Muscle of arm (tissue), 12 donors: ENCODE results near the gene COTL1. TPM values are rescaled to one million over a fixed set of nuclear protein-coding genes. Genes with fewer than 3 reads are reported as not detected.

Experiments used
- DNase-seq: peaks from one replicate; pipeline ENCODE4 v3.0.0-alpha.2; 2013
- polyA plus RNA-seq, 12 donors: library from polyadenylated mRNA; unstranded; fragments of 120-200 nt; gene quantifications; one replicate each; pipeline ENCODE4 v1.2.1, GENCODE V29; 2013; ENCODE audit not compliant: insufficient read length in 12 of 12

COTL1 gene
- polyA plus RNA-seq, 12 donors = 17.6 to 72.4 (median 25.3) TPM; not detected in 1

GRCh38 chr16:84557059-84557458 lies 60.8 kb downstream of the COTL1 start:
- DNase-seq = no peak

GRCh38 chr16:84555418-84556196 lies 62.3 kb downstream of the COTL1 start:
- DNase-seq = no peak

DNA sequence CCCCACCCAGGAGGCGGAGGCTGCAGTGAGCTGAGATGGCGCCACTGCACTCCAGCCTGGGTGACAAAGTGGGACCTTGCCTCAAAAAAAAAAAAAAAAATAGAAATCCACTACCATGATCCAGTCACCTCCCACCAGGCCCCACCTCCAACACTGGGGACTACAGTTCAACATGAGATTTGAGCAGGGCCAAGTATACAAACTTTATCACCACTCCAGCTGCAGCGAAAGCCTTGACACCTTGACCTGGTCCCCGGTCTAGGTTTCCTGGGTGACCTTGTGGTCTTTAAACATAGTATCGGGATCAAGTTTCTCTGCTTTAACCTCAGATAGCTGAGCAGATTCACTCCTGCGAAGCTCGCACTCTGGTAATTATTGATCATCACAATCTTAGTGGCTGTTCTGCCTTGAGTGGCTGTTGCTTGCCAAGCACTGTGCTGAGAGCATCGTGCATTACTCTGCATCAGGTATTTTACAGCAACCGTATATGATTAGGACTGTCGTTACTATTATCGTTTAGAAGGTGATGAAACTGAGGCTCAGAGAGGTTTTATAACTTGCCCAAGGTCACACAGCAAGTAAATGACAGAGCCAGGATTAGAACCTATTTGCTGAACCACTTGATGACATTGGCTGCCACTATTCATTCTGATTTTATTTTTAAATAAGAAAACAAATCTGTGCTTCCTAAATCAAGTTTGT lies 63.1 kb downstream of the COTL1 start:
- no peak for DNase-seq

DNA sequence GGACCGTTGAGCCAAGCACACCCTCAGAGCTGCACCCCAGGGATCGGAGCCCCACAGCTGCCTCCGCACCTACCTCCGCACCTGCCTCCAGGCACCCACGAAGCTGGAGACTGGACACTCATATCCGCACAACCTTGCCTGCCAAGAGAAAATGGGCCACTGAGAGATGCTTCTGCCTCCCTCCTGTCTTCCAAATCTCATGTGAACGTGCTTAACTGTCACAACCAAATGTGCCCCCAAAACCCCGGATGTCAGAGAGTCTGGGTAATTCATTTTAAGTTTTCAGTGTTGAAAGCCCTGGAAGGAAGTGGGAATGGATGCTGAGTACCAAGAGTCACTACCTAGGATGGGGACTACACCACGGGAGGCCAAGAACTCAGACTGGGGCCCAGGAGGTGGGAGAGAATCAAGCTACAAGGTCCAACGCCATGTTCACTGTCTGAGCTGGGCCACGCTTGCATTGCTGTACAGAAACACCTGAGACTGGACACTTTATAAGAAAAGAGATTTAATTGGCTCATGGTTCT lies 63.9 kb downstream of the COTL1 start:
- DNase-seq = no peak

DNA sequence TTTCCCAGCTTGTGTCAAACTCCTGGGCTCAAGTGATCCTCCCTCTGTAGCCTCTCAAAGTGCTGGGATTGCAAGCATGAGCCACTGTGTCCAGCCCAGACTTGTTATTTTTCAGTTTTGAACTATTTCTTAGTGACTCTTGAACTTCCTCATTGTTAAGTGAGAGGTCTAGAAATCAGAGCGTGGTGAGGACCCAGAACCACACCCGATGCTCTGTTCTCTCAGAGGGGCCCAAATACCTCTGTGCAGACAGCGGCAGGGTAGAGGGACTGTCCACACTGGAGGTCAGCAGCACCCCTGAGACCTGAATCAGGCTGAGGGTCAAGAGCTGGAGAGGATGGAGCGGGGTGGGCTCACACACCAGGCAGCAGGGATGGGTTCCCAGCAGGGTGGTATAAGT lies 65.7 kb downstream of the COTL1 start:
- no peak for DNase-seq

DNA sequence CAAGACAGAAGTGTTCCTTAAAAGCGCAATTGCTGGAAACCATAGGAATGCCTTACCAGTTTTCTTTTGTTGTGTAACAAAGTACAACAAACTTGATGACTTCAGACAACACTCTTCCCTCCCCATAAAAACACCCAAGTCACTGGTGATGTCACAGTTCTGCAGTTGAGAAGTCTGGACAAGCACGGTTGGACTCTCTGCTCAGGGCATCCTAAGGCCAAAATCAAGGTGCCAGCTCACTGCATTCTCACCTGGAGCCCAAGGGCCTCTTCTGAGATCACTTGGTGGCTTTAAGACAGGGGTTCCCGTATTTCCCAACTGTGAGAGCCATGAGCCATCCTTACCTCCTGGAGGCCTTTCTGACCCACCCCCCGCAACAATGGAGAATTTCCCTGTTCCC lies 67.8 kb downstream of the COTL1 start:
- DNase-seq = no peak

DNA sequence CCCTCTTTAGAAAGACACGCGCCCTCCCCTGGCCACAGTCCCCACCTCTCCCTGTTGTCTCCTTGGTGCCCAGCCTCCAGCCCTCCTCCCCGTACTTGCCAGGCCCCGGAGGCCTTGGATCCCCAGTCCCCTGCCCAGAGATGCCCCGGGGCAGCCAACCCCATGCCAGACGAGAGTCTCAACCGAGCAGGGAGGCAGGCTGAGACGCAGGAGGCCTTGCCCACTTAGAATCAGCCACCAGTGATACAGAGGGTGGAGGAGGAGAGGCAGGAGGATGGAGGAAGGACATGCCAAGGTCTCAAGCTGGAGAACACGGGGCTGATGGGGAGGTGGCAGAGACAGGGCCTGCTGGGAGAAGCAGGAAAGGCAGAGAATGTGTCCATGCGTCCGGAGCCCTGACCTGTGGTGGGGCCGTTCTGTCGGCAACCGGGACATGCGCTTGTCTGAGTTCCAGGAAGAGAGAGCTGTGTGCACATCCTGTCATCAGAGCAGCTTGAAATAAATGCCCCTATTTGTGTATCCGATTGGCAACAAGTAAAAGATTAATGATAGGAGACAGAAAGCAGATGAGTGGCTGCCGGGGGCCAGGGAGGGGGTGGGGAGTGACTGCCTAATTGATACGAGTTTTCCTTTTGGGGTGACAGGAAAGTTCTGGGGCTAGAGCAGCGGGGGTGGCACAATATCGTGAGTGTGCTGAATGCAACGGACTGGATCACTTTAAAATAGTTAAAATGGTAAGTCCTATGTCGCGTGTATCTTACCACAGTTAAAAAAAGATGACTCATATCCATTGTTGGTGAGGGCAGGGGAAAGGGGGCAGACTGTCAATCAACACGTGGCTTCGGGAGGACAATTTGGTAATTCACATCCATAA lies 68.7 kb downstream of the COTL1 start:
- no peak for DNase-seq

DNA sequence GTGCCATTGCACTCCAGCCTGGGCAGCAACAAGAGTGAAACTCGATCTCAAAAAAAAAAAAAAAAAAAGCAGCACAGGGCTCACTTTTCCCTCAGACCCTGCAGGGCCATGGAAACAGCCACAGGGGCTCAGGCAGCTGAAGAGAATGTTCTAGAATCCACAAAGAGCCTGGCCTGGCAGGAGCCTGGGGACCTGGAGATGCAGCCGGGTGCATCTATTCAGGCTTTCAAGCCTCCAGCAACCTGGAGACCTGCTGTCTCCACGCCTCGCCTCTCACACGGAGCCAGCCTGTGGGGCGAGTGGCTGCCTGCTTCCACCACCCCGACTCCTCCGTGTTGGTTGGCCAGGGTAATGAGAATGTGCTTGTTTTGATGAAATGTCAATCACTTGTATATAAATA lies 69.4 kb downstream of the COTL1 start:
- no peak for DNase-seq

DNA sequence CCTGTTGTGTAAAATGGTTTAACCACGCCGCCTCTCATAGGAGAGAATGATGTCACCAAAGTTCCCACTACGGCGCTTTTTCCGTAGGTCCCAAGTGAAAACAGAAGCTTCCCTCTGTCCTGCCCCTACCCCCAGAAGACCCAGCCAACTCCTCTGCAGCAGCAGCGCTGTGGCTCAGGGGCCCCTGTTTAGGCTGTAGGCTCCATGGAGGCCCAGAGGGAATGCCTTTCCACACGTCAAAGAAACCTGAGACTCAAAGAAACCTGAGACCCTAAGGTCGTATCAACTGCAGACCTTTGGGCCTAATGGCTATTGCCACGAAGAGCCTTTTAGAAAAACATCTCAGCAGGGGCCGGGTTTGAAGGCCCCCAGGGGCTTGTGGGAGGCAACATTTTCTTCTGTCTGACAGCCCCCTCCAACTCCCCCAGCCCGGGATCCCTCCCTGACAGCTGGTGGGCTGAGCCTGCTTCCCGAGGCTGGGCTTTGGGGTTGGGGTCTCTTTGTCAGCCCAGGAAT lies 70.3 kb downstream of the COTL1 start:
- DNase-seq = no peak

DNA sequence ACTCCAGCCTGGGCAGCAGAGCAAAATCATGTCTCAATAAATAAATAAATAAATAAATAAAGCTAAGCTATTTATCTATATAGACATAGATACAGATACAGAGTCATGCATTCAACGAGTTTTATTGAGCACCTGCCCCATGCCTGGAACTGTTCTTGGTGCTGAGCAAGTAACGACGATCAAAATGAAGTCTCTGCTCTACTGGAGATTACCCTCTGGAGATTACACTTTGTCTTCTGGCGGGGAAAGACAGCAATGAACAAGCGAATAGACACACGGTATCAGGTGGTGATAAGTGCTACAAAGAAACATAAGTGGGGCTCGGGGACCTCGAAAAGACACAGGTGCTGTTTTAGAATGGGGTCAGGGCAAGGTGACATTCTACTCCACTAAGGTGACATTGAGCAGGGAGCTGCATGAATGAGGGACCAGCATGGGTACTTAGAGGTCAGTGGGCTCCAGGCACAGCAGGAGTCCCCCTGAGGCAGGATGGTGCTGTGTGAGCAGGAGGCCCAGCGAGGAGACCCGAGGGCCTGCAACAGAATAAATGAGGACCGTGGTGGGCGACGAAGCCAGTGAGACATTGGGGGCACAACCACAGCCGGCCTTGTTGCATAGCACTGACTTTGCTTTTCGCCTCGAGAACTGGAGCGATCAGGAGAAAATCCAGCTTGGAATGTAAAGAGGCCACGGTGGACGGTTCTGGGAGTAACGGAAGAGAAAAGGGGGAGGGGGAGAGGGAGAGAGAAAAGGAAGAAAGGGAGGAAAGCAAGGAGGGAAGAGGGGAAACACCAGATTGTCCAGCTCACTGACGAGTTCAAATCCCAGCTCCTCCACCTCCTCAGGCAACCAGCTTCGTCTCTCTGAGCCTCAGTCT lies 71.0 kb downstream of the COTL1 start:
- DNase-seq = no peak

DNA sequence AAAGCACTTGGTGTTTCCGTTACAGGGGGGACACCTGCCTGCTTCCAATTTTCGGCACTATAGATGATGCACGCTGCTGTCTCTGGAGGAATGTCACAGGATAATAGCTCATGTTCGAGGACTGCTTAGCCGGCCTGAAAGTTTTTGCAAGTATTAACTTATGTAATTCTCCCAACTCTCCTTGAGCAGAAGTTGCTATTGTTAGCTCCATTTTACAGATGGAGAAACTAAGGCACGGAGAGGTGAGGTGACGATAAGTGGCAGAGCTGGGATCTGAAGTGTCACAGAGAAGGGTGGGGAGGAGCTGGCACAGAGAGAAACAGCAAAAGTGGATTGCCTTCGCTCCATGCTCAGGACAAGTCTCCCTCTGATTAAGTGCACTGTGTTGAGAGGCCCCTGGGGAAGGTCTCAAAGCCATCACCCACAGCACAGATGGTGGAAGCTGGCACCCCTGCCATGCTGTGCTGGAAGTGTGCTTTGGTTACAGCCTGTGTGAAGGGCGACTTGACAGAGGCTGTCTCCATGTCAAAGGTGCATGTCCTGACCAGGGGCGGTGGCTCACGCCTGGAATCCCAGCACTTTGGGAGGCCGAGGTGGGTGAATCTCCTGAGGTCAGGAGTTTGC lies 72.7 kb downstream of the COTL1 start:
- DNase-seq = no peak

GRCh38 chr16:84544031-84544773 lies 73.7 kb downstream of the COTL1 start:
- DNase-seq = no peak

- DNase-seq = no peak
Measured at GRCh38 chr16:84543253-84543652, 74.6 kb downstream of the COTL1 start.

GRCh38 chr16:84541999-84542817 lies 75.7 kb downstream of the COTL1 start:
- DNase-seq = no peak

GRCh38 chr16:84540194-84540593 lies 77.7 kb downstream of the COTL1 start:
- DNase-seq = no peak

DNA sequence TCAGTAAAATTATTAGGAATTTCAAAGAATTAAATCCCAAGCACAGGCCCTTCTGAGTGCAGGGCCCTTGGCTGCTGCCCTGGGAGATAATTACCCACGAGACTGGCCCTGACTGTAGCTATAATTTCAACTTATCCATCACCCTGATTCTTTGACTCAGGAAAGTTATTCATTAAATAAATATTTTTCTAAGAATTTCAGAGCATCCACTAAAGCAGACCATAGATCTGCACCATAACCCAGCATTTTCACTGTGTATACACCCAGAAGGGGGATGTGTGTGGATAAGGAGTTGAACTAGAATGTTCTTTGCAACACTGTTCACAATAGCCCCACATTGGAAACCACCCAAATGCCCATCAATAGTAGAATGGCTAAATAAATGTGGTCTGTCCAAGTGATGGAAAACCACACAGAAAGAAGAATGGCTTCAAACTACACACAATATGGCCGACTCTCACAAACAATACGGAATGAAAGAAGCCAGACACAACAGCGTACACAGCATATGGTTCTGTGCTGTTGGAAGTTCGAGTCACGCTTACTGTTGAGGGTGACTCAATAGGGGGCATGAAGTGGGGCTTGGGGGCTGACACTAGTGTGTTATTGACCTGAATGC lies 79.5 kb downstream of the COTL1 start:
- DNase-seq = no peak

DNA sequence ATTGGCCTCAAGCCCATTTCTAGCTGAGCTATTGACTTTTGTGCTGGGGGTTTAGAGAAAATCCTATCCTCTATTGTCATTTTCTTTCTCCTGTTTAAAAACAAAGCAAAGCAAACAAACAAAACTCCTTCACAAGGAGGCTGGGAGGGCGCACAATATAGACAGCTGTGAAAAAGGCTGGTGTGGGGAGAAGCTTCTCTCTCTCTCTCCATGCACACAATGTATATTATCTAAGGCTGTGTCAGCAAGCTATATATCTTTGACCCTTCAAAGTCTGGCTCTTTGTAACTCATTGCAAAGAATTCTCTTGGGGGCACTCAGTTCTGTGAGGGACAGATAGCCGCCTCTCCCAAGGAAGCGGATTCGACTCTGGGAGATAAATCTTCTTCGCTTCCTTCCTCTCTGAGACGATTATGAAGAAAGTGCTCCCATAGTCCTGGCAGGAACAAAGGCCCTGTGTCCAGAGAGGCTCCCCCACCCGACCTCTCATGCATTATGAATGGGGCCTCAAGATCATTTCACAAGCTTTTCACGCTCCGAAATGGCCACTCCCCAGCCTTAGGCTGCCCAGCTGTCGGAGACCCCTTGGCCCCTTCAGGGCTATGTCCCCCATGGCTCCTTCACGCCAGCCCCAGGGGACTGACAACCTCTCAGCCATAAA lies 80.3 kb downstream of the COTL1 start:
- no peak for DNase-seq

- no peak for DNase-seq
Measured at GRCh38 chr16:84535851-84536250, 82.0 kb downstream of the COTL1 start.
